BJ (cell line): ENCODE results near the gene MAML3. TPM values are rescaled to one million over a fixed set of nuclear protein-coding genes. Genes with fewer than 3 reads are reported as not detected.

Experiments used
- CTCF ChIA-PET: fragments of 350-600 bp; formaldehyde crosslinking; extraction: SDS; loops from one replicate; lab custom pipeline; 2021; ENCODE audit warnings: antibody characterized with exemption, inconsistent platforms; lab: Yijun Ruan, JAX
- POLR2A ChIA-PET: fragments of 300-600 bp; sonication (Branson Sonifier 250); formaldehyde crosslinking; extraction: SDS; loops from one replicate; lab custom pipeline; 2021; ENCODE audit warnings: antibody characterized with exemption; lab: Charles Lee
- DNase-seq: peaks from one replicate; pipeline ENCODE4 v3.0.0-alpha.2; 2011; ENCODE audit warnings: low read depth
- H3K27me3 ChIP-seq: 2 replicates; pipeline ENCODE4 v1.6.0; 2011; ENCODE audit warnings: low read length; ENCODE audit not compliant: control insufficient read depth, insufficient read depth
- H3K36me3 ChIP-seq: 2 replicates; pipeline ENCODE4 v1.5.1; 2011; ENCODE audit warnings: low read length; ENCODE audit not compliant: control insufficient read depth, insufficient read depth
- H3K4me3 ChIP-seq: 2 replicates; pipeline ENCODE4 v1.5.1; 2011; ENCODE audit warnings: low read depth, mild to moderate bottlenecking, control low read depth, low read length
- CTCF ChIP-seq: IDR thresholded peaks from 2 replicates; pipeline ENCODE4 v1.5.1; 2011; ENCODE audit warnings: low read depth, mild to moderate bottlenecking, control low read depth, inconsistent platforms, low read length, moderate library complexity; ENCODE audit not compliant: insufficient read depth
- polyA plus RNA-seq: library from polyadenylated mRNA; depleted of rRNA; stranded (reverse); fragments of >200 nt; gene quantifications from 2 replicates; pipeline ENCODE4 v1.2.3, GENCODE V29; 2011; rRNA removed

The MAML3 gene
- polyA plus RNA-seq, 1 experiment: 1.6 TPM

GRCh38 chr4:139669890-139670289, 484.1 kb downstream of the MAML3 start:
- Histone ChIP-seq H3K36me3 (no peaks in the 10 kb centered on the region), H3K27me3 (no peaks in the 10 kb centered on the region), H3K4me3 (no peak overlapping the region)
- no peak for TF ChIP-seq CTCF
- ChIA-PET POLR2A (no interaction called here), CTCF (interaction anchor here (0.6 to 1.7 kb wide), 3 partner anchors 12 to 1057 kb away, joined by 3 to 5 read pairs (median 5); no protein-coding TSS in a partner anchor)
- DNase-seq: no peak

GRCh38 chr4:139669335-139669734, 484.6 kb downstream of the MAML3 start:
- CTCF ChIA-PET: interaction anchor here (1.1 to 1.7 kb wide), 2 partner anchors 12 to 13 kb away, joined by 5 read pairs; no protein-coding TSS in a partner anchor
- Histone ChIP-seq H3K4me3 (no peak overlapping the region), H3K27me3 (no peaks in the 10 kb centered on the region), H3K36me3 (no peaks in the 10 kb centered on the region)
- POLR2A ChIA-PET: no interaction called here
- DNase-seq: no peak
- TF ChIP-seq CTCF: no peak

- no peak for TF ChIP-seq CTCF
- POLR2A ChIA-PET: no interaction called here
These were observed 485.3 kb downstream of the MAML3 start for GRCh38 chr4:139668658-139669201.

GRCh38 chr4:139668036-139668435, 485.9 kb downstream of the MAML3 start:
- no peaks in the 10 kb centered on the region for H3K27me3 ChIP-seq
- POLR2A ChIA-PET: no interaction called here
- DNase-seq: no peak
- CTCF ChIA-PET: interaction anchor here (3.0 kb wide), 1 partner anchor 11 kb away, joined by 17 read pairs; no protein-coding TSS in a partner anchor
- no peak for TF ChIP-seq CTCF
- no peaks in the 10 kb centered on the region for H3K36me3 ChIP-seq
- H3K4me3 ChIP-seq: no peak overlapping the region

More at GRCh38 chr4:139668658-139669201, 485.3 kb downstream of the MAML3 start:
- CTCF ChIA-PET: interaction anchor here (1.7 kb wide), 1 partner anchor 11 kb away, joined by 5 read pairs; no protein-coding TSS in a partner anchor
- no peak for DNase-seq
- Histone ChIP-seq H3K36me3 (no peaks in the 10 kb centered on the region), H3K27me3 (no peaks in the 10 kb centered on the region), H3K4me3 (no peak overlapping the region)

Other genes starting within 250 kb of the MAML3 start
- 16.7 and 39.4 TPM in 2 replicates for gene SCOC, start 219.5 kb upstream of the MAML3 start, polyA plus RNA-seq